ENCODE results near the gene MYB. TPM values are rescaled to one million over a fixed set of nuclear protein-coding genes. Genes with fewer than 3 reads are reported as not detected.

The MYB gene
- total RNA-seq, 1 experiment from 2014 or later = 6.1 TPM

DNA sequence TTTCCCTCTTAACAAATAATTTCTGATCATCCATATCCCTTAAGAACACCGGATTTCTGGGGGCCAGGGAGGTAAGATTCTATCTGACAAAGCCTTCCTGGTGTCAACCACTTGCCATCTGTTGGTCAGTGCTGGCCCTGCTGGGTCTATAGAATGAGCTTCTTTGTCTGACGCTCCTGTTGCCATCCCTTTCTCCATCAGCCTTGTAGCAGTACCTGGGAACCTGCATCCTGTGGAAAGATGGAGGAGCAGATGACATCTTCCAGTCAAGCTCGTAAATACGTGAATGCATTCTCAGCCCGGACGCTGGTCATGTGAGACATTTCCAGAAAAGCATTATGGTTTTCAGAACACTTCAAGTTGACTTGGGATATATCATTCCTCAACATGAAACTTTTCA lies 36.6 kb downstream of the MYB start:
- CTCF ChIA-PET = no interaction called here
- Mint-ChIP-seq H3K36me3 (peaks cover 3% of the 10 kb centered on the region; the same call in 1 of the 2 replicates), H3K4me3 (no peak overlapping the region)

DNA sequence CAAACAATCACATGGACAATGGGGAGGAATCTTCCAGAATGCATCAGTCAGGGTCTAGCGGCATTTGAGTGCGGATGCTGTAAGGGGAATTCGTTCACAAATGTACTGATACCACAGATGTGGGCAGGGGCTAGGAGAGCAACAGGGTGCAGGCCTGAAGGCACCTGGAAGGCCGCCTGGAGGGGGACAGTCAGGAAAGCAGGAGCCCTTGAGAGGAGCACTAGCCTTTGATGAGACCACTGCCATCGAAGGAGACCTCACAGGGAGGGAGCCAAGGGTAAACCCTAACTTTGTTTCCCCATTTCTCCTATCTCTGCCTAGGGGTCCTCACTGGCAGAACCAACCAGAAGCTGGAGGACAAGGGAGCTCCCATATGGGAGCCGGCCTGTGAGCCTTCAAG lies 38.2 kb downstream of the MYB start:
- ChIA-PET POLR2A (no interaction called here), CTCF (no interaction called here)
- no peak overlapping the region for H3K27ac Mint-ChIP-seq
- no peaks in the 10 kb centered on the region for H3K27me3 Mint-ChIP-seq (ENCODE audit: low read depth)
- no peak for TF ChIP-seq FOXJ3 (CRISPR knock-in tag; IDR thresholded peaks at IDR 0.05; ENCODE audit: borderline replicate concordance)
- peaks cover 3% of the 10 kb centered on the region; the same call in 1 of the 2 replicates for H3K36me3 Mint-ChIP-seq
- H3K4me1 Mint-ChIP-seq = peaks cover 10% of the 10 kb centered on the region
- H3K4me3 Mint-ChIP-seq = no peak overlapping the region
- H3K9me3 Mint-ChIP-seq = no peaks in the 10 kb centered on the region
- no peak for ATAC-seq
- DNase-seq (ENCODE audit: low spot score) = no peak

More for the DNA sequence above, 36.6 kb downstream of the MYB start:
- no peaks in the 10 kb centered on the region for H3K9me3 Mint-ChIP-seq
- H3K27ac Mint-ChIP-seq = no peak overlapping the region
- ATAC-seq (no peak), DNase-seq (ENCODE audit: low spot score) (no peak)
- H3K4me1 Mint-ChIP-seq = peaks cover 10% of the 10 kb centered on the region
- no peak for TF ChIP-seq ELF4 (CRISPR knock-in tag; IDR thresholded peaks at IDR 0.05; ENCODE audit: low read depth)
- no peak for TF ChIP-seq NFYB (CRISPR knock-in tag; conservative IDR thresholded peaks at IDR 0.05; ENCODE audit: low read depth)
- no peak for TF ChIP-seq RORB (CRISPR knock-in tag; IDR thresholded peaks at IDR 0.05)
- no peak for TF ChIP-seq JAZF1 (CRISPR knock-in tag; IDR thresholded peaks at IDR 0.05)
- TF ChIP-seq TP53 (CRISPR knock-in tag; IDR thresholded peaks at IDR 0.05) = no peak
- no peak for TF ChIP-seq GABPB1 (CRISPR knock-in tag; IDR thresholded peaks at IDR 0.05)
- TF ChIP-seq ZNF121 (CRISPR knock-in tag; IDR thresholded peaks at IDR 0.05) = no peak
- TF ChIP-seq CREM (CRISPR knock-in tag; IDR thresholded peaks at IDR 0.05) = no peak
- no peak for TF ChIP-seq AR (CRISPR knock-in tag; IDR thresholded peaks at IDR 0.05)
- TF ChIP-seq OVOL2 (CRISPR knock-in tag; IDR thresholded peaks at IDR 0.05; ENCODE audit: borderline replicate concordance) = no peak
- no peak for TF ChIP-seq GRHL2 (CRISPR knock-in tag; IDR thresholded peaks at IDR 0.05; ENCODE audit: insufficient replicate concordance, severe bottlenecking)
- TF ChIP-seq AFF4 (CRISPR knock-in tag; IDR thresholded peaks at IDR 0.05; ENCODE audit: borderline replicate concordance) = no peak
- no peak for TF ChIP-seq FOXJ3 (CRISPR knock-in tag; IDR thresholded peaks at IDR 0.05; ENCODE audit: borderline replicate concordance)
- POLR2A ChIA-PET = no interaction called here
- no peaks in the 10 kb centered on the region for H3K27me3 Mint-ChIP-seq (ENCODE audit: low read depth)

GRCh38 chr6:135221042-135221441 lies 39.9 kb downstream of the MYB start:
- H3K4me3 Mint-ChIP-seq = no peak overlapping the region
- H3K27ac Mint-ChIP-seq = no peak overlapping the region
- CTCF ChIA-PET = no interaction called here
- POLR2A ChIA-PET = no interaction called here
- H3K27me3 Mint-ChIP-seq (ENCODE audit: low read depth) = no peaks in the 10 kb centered on the region
- H3K9me3 Mint-ChIP-seq = no peaks in the 10 kb centered on the region
- H3K36me3 Mint-ChIP-seq = peaks cover 3% of the 10 kb centered on the region; the same call in 1 of the 2 replicates
- H3K4me1 Mint-ChIP-seq = peaks cover 4% of the 10 kb centered on the region; the same call in 1 of the 2 replicates
- 0 out of 2 replicates have a peak, but pooled peaks have one; percentile 51 for TF ChIP-seq ZNF317 (CRISPR knock-in tag; IDR thresholded peaks at IDR 0.05; ENCODE audit: borderline replicate concordance, low read depth)
- no peak for TF ChIP-seq ZNF671 (CRISPR knock-in tag; IDR thresholded peaks at IDR 0.05)
- ATAC-seq (no peak), DNase-seq (ENCODE audit: low spot score) (no peak)

Measured in WTC11 (cell line).